ENCODE data around the gene ANKH.

DNA sequence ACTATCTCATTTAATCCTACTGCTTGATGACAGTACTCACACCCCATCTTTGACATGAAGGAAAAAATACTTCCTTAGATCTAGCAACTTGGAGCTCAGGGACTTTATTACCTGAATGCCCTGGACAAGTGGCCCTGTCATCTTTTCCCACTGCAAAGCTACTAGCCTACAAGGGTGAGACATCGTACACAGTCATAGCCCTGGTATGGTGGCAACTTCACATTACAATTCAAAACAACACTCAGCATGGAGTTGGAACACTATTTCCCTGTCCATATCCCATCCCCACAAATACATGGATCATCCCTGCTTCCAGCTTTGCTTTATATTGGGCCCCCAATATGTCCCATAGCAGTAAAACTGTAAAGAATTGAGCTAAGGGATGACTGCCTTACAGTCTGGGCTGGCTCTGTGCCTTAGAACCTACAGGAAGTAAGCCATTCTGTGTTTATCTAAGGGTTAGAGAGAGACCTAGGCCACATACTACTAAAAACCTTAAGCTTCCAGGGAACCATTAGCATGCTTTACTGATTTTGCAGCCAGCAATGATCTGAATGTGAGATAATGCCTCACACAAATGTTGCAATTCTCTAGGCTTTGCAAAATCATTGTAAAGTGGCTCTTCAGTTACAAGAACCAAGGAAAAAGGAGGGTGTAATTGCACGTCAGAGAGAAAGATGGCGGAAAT lies 151.2 kb downstream of the ANKH start:
- no peak for TF ChIP-seq HDAC2 (CRISPR knock-in tag; IDR thresholded peaks at IDR 0.05)
- TF ChIP-seq, protein P1, sequence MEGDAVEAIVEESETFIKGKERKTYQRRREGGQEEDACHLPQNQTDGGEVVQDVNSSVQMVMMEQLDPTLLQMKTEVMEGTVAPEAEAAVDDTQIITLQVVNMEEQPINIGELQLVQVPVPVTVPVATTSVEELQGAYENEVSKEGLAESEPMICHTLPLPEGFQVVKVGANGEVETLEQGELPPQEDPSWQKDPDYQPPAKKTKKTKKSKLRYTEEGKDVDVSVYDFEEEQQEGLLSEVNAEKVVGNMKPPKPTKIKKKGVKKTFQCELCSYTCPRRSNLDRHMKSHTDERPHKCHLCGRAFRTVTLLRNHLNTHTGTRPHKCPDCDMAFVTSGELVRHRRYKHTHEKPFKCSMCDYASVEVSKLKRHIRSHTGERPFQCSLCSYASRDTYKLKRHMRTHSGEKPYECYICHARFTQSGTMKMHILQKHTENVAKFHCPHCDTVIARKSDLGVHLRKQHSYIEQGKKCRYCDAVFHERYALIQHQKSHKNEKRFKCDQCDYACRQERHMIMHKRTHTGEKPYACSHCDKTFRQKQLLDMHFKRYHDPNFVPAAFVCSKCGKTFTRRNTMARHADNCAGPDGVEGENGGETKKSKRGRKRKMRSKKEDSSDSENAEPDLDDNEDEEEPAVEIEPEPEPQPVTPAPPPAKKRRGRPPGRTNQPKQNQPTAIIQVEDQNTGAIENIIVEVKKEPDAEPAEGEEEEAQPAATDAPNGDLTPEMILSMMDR (CRISPR knock-in tag; IDR thresholded peaks at IDR 0.05): no peak
- TF ChIP-seq ETV6 (CRISPR knock-in tag; conservative IDR thresholded peaks at IDR 0.05): no peak
- TF ChIP-seq MXD4 (CRISPR knock-in tag; IDR thresholded peaks at IDR 0.05): no peak
- TF ChIP-seq NFIC (IDR thresholded peaks at IDR 0.05; ENCODE audit: low read length): no peak
- TF ChIP-seq, protein P2, sequence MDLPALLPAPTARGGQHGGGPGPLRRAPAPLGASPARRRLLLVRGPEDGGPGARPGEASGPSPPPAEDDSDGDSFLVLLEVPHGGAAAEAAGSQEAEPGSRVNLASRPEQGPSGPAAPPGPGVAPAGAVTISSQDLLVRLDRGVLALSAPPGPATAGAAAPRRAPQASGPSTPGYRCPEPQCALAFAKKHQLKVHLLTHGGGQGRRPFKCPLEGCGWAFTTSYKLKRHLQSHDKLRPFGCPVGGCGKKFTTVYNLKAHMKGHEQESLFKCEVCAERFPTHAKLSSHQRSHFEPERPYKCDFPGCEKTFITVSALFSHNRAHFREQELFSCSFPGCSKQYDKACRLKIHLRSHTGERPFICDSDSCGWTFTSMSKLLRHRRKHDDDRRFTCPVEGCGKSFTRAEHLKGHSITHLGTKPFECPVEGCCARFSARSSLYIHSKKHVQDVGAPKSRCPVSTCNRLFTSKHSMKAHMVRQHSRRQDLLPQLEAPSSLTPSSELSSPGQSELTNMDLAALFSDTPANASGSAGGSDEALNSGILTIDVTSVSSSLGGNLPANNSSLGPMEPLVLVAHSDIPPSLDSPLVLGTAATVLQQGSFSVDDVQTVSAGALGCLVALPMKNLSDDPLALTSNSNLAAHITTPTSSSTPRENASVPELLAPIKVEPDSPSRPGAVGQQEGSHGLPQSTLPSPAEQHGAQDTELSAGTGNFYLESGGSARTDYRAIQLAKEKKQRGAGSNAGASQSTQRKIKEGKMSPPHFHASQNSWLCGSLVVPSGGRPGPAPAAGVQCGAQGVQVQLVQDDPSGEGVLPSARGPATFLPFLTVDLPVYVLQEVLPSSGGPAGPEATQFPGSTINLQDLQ (CRISPR knock-in tag; IDR thresholded peaks at IDR 0.05): no peak
- TF ChIP-seq, protein P3, sequence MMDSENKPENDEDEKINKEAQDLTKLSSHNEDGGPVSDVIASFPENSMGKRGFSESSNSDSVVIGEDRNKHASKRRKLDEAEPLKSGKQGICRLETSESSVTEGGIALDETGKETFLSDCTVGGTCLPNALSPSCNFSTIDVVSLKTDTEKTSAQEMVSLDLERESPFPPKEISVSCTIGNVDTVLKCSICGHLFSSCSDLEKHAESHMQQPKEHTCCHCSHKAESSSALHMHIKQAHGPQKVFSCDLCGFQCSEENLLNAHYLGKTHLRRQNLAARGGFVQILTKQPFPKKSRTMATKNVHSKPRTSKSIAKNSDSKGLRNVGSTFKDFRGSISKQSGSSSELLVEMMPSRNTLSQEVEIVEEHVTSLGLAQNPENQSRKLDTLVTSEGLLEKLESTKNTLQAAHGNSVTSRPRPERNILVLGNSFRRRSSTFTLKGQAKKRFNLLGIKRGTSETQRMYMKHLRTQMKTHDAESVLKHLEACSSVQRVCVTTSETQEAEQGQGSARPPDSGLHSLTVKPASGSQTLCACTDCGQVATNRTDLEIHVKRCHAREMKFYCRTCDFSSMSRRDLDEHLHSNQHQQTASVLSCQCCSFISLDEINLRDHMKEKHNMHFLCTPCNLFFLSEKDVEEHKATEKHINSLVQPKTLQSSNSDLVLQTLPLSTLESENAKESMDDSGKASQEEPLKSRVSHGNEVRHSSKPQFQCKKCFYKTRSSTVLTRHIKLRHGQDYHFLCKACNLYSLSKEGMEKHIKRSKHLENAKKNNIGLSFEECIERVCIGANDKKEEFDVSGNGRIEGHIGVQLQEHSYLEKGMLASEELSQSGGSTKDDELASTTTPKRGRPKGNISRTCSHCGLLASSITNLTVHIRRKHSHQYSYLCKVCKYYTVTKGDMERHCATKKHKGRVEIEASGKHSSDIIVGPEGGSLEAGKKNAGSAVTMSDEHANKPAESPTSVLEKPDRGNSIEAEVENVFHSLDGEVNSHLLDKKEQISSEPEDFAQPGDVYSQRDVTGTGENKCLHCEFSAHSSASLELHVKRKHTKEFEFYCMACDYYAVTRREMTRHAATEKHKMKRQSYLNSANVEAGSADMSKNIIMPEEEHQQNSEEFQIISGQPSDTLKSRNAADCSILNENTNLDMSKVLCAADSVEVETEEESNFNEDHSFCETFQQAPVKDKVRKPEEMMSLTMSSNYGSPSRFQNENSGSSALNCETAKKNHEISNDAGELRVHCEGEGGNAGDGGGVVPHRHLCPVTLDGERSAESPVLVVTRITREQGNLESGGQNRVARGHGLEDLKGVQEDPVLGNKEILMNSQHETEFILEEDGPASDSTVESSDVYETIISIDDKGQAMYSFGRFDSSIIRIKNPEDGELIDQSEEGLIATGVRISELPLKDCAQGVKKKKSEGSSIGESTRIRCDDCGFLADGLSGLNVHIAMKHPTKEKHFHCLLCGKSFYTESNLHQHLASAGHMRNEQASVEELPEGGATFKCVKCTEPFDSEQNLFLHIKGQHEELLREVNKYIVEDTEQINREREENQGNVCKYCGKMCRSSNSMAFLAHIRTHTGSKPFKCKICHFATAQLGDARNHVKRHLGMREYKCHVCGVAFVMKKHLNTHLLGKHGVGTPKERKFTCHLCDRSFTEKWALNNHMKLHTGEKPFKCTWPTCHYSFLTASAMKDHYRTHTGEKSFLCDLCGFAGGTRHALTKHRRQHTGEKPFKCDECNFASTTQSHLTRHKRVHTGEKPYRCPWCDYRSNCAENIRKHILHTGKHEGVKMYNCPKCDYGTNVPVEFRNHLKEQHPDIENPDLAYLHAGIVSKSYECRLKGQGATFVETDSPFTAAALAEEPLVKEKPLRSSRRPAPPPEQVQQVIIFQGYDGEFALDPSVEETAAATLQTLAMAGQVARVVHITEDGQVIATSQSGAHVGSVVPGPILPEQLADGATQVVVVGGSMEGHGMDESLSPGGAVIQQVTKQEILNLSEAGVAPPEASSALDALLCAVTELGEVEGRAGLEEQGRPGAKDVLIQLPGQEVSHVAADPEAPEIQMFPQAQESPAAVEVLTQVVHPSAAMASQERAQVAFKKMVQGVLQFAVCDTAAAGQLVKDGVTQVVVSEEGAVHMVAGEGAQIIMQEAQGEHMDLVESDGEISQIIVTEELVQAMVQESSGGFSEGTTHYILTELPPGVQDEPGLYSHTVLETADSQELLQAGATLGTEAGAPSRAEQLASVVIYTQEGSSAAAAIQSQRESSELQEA (CRISPR knock-in tag; IDR thresholded peaks at IDR 0.05; ENCODE audit: not compliant biosample characterization): no peak
- TF ChIP-seq, protein P4, sequence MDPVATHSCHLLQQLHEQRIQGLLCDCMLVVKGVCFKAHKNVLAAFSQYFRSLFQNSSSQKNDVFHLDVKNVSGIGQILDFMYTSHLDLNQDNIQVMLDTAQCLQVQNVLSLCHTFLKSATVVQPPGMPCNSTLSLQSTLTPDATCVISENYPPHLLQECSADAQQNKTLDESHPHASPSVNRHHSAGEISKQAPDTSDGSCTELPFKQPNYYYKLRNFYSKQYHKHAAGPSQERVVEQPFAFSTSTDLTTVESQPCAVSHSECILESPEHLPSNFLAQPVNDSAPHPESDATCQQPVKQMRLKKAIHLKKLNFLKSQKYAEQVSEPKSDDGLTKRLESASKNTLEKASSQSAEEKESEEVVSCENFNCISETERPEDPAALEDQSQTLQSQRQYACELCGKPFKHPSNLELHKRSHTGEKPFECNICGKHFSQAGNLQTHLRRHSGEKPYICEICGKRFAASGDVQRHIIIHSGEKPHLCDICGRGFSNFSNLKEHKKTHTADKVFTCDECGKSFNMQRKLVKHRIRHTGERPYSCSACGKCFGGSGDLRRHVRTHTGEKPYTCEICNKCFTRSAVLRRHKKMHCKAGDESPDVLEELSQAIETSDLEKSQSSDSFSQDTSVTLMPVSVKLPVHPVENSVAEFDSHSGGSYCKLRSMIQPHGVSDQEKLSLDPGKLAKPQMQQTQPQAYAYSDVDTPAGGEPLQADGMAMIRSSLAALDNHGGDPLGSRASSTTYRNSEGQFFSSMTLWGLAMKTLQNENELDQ (CRISPR knock-in tag; IDR thresholded peaks at IDR 0.05; ENCODE audit: borderline replicate concordance): no peak
- TF ChIP-seq SIN3A (IDR thresholded peaks at IDR 0.05; ENCODE audit: borderline replicate concordance, low read depth, low read length): no peak
- TF ChIP-seq, protein P5, sequence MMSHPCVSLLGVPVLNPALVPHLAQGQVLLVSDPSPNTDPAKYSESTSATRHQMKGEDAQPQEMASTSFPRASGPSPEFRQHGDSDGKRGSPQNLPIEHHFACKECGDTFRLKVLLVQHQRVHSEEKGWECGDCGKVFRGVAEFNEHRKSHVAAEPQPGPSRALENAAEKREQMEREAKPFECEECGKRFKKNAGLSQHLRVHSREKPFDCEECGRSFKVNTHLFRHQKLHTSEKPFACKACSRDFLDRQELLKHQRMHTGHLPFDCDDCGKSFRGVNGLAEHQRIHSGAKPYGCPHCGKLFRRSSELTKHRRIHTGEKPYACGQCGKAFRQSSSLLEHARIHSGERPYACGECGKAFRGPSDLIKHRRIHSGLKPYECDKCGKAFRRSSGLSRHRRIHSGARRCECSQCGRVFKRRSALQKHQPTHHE (CRISPR knock-in tag; IDR thresholded peaks at IDR 0.05; ENCODE audit: borderline replicate concordance): no peak
